ENCODE data around the gene MIPOL1.
"Not testable (repeated sequence)": the region's sequence is repeated elsewhere in the genome, so short reads cannot be mapped to it uniquely, and the experiment has no call there.

Gene MIPOL1

GRCh38 chr14:37469650-37470049 is 271.9 kb downstream of the MIPOL1 start:
- DNase-seq = no peak

GRCh38 chr14:37470251-37470650 is 272.5 kb downstream of the MIPOL1 start:
- no peak for DNase-seq

GRCh38 chr14:37472906-37473305 is 275.2 kb downstream of the MIPOL1 start:
- DNase-seq = no peak

- no peak for DNase-seq
These were observed 276.5 kb downstream of the MIPOL1 start for GRCh38 chr14:37474191-37474590.

DNA sequence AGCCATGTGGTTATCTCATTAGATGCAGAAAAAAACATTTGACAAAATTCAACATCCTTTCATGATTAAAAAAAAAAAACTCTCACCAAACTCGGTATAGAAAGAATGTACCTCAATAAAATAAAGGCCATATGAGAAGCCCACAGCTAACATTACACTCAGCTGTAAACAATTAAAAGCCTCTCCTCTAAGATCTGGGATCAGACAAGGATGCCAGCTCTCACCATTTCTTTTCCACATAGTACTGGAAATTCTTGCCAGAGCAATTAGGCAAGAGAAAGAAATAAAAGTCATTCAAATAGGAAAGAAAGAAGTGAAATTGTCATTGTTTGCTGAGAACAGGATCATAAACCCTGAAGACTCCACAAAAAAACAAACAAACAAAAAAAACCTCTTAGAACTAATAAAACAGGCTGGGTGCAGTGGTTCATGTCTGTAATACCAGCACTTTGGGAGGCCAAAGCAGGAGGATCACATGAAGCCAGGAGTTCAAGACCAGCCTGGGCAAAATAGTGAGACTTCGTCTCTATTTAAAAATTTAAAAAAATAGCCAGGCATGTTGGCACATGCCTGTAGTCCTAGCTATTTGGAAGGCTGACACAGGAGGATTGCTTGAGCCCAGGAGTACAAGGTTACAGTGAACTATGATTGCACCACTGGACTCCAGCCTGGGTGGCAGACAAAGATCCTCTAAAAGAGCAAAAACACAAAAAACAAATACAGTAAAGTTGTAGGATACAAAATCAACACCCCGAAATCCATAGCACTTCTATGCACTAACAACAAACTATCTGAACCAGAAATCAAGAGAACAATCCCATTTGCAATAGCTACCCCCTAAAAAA is 282.9 kb downstream of the MIPOL1 start:
- DNase-seq = no peak

GRCh38 chr14:37482428-37482827 is 284.7 kb downstream of the MIPOL1 start:
- no peak for DNase-seq

DNA sequence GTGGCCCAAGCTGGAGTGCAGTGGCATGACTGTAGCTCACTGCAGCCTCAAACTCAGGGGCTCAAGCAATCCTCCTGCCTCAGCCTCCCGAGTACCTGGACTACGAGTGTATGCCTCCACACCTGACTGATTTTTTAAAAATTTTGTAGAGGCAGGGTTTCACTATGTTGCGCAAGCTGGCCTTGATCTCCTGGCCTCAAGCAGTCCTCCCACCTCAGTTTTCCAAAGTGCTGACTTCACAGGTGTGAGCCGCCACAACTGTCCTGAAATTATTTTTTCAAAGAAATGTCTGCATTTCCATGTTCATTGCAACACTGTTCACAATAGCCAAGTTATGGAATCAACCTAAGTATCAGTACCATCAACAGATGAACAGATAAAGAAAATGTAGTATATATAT is 285.9 kb downstream of the MIPOL1 start:
- DNase-seq = no peak

DNA sequence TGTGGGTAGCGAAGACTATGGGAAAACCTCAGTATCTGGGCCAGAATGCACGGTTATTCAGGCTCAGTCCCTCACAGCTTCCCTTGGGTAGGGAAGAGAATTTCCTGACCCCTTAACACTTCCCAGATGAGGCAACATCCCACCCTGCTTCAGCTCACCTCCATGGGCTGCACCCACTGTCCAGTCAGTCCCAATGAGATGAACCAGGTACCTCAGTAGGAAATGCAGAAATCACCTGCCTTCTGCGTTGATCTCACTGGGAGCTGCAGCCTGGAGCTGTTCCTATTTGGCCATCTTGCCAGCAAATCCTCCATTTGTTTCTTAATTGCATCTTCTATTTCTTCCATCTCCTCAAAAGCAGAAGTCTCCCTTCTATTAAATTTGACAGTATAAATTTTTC is 292.9 kb downstream of the MIPOL1 start:
- no peak for DNase-seq

DNA sequence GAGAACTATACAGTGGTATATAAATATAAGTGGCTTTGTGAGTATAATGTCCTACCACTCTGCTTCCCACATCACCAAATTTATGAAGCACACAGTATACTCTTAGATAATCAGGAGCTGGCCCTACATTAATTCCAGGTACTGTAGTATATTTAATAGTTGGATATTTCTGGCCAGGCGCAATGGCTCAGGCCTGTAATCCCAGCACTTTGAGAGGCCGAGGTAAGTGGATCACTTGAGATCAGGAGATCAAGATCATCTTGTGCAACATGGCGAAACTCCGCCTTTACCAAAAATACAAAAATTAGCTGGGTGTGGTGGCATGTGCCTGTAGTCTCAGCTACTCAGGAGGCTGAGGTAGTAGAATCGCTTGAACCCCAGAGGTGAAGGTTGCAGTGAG is 293.3 kb downstream of the MIPOL1 start:
- DNase-seq = no peak

DNA sequence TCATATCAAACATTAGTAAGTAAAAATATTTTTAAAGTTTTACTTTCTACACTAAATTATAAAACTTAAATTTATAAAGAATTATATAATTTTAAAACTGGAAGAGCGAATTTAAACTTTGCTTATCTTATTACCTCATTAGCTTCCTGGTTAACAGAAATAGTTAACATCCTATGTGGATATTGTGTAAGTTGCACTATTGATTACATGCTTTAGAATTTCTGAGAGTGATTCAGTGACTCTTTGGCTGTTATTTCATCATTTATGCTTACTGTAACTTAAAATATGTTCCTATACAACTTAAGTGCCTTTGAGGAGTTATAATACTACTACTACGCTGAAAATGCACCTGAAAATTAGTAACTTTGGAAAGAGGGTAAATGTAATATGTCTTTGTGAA is 295.9 kb downstream of the MIPOL1 start:
- no peak for DNase-seq

GRCh38 chr14:37497422-37497821 is 299.7 kb downstream of the MIPOL1 start:
- DNase-seq = no peak

GRCh38 chr14:37501877-37502276 is 304.1 kb downstream of the MIPOL1 start:
- DNase-seq = no peak

DNA sequence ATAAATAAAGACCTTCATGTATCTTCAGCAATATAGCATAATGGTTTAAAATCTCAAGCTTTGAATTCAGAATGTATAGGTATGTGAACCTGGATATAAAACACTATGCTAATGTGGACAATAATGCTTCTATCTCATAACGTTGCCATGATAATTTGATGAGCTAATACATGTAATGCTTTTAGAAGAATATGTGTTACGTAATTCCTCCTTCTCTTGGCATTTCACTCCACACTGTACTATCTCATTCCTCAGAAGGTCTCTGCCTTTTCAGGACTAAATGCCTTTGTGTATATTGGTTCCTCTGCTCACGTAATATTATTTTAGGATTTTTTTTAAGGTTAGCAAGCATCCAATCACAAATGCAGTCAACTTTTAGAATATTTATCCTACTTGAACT is 310.8 kb downstream of the MIPOL1 start:
- no peak for DNase-seq

DNA sequence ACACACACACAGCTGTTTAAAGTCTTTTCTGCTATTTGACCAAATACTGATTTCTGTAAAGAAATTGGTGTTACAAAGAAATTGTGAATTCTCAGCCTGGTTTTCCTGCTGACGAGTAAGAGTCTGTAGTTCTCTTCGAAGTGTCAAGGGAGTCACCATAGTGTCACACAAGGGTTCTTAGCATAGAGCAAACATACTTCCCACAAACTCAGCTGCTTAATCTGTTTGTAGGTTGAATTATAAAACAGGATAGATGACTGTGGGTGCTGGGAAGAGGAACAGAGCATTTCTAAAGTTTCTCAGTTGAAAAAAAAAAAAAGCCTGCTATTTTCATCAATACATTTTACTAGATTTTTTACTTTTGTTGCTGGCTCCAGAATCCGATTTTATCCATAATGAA is 314.4 kb downstream of the MIPOL1 start:
- no peak for DNase-seq

GRCh38 chr14:37515771-37516170 is 318.0 kb downstream of the MIPOL1 start:
- DNase-seq = no peak

DNA sequence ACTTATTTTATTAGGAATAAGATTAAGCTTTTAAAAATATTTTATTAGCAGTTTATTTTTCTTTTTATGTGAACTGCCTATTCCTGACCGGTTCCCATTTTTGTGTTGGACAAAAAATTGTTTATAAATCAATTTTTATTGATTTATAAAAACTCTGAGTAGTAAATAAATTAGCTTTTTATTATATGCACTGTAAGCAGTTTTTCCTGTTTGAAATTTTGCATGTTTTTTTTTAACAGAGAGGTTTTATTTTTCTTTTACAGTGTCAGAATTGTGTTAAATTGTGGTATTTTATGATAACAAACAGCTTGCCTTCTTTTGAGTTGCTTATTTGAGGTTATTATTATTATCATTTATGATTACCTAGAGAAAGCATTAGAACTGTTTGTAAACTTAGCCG is 329.3 kb downstream of the MIPOL1 start:
- DNase-seq = no peak

- no peak for DNase-seq
These were observed 342.3 kb downstream of the MIPOL1 start for GRCh38 chr14:37539992-37540391.

DNA sequence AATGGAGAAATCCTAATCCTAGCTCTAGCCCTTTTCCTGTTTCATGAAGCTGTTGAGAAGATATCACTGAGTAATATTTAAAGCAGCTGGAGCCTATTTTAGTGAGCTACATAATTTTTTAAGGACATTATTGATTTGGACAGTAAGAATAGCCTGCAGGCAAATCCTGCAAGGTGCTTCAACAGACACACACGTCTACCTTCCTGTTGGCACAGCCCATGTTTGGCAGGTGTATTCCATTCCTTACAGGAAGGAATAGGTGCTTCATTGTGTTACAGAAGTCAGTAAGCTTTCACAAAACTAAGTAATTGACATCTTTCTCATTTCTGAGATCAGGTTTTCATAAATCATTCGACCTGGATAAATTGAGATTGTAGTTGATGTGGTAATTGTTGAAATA is 346.7 kb downstream of the MIPOL1 start:
- no peak for DNase-seq

DNA sequence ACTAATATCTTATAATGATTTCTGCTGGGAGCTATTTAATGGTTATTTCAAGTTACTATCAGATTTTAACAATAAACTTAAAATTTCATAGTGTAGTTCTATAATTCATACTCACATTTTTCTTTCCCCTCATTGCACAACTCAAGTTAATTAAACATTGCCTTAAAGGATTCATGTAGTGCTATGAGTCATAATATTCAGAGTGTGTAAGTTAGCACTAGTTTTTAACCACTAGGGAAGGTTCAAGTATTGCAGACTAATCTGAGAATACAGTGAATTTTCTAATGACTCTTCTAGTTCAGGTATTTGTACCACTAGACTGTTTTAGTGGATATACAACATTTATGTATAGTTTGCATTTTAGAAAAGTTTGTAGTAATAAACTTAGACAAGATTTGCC is 347.4 kb downstream of the MIPOL1 start:
- DNase-seq = no peak

GRCh38 chr14:37546621-37547447 is 349.1 kb downstream of the MIPOL1 start:
- no peak for DNase-seq

DNA sequence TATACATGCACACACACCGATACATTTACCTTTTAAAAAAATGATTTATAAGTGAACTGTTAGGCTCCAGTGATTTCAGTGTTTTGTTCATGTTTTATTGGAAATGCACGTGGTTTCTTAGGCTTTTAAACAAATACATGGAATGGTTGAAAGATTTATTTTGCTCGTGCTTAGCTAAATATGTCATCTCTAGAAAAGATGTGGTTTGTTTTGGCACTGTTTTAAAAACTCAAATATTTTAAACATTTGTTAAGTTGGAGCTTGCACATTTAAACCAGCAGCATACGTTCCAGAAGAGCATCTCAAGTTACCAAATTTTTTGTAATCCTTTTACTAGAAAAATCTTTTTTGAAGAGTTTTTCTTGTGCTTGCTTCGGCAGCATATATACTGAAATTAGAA is 352.8 kb downstream of the MIPOL1 start:
- DNase-seq = no peak

- no peak for DNase-seq
These were observed 353.4 kb downstream of the MIPOL1 start for GRCh38 chr14:37551119-37551518.

DNA sequence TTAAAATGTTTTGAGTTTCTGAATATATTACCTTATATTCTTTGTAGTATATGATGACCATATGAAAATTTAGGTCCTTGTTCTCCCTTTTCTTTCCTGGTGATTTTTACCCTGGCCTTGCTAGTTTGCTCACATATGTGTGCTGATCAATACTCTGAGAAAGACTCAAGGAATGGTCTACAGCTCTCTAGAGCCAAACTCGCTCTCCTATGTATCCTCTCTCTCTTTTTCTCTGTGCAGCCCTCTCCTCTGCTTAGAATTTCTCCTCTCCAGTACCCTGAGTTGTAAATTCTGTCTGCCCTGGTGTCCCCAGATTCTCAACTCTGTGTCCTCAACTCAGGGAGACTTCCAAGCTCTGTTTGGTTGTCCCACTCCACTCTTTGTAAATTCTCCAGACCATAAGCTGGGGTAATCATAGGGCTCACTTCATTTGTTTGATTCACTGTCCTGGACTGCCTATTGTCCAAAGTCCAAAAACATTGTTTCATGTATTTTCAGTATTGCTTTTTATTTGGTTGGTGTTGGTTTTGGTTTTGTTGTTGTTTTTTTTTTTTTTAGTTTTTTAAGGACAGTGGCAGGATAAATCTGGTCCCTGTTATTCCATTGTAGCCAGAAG is 356.3 kb downstream of the MIPOL1 start:
- no peak for DNase-seq

DNA sequence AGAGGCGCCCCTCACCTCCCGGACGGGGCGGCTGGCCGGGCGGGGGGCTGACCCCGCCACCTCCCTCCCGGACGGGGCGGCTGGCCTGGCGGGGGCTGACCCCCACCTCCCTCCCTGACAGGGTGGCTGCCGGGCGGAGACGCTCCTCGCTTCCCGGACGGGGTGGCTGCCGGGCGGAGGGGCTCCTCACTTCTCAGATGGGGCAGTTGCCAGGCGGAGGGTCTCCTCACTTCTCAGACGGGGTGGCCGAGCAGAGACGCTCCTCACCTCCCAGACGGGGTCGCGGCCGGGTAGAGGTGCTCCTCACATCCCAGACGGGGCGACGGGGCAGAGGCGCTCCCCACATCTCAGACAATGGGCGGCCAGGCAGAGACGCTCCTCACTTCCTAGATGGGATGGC is 357.9 kb downstream of the MIPOL1 start:
- DNase-seq = not testable (repeated sequence)

All from NCI-H2107 (cell line).